Epithelial cell of proximal tubule (primary cell): ENCODE results near the gene OXSR1. TPM values are rescaled to one million over a fixed set of nuclear protein-coding genes. Genes with fewer than 3 reads are reported as not detected.

ENCODE experiments used
- DNase-seq: peaks from one replicate; pipeline ENCODE4 v3.0.0-alpha.2; 2011; ENCODE audit warnings: low read depth
- H3K4me3 ChIP-seq: 2 replicates; pipeline ENCODE4 v1.5.1; 2011; ENCODE audit warnings: low read depth, mild to moderate bottlenecking, low read length
- CTCF ChIP-seq: conservative IDR thresholded peaks from 2 replicates; pipeline ENCODE4 v1.5.1; 2012; ENCODE audit warnings: low read depth, mild to moderate bottlenecking, low read length
- total RNA-seq: library from RNA; depleted of rRNA; stranded (reverse); fragments of >200 nt; gene quantifications from 2 replicates; pipeline ENCODE4 v1.2.3, GENCODE V29; 2015

OXSR1 gene
- total RNA-seq, 1 donor from 2014 or later = 39.2 TPM

- no peak for DNase-seq
- H3K4me3 ChIP-seq = no peak overlapping the region
- TF ChIP-seq CTCF = no peak
Observed at GRCh38 chr3:38270606-38271005, 105.3 kb downstream of the OXSR1 start.

- TF ChIP-seq CTCF = no peak
- DNase-seq = no peak
- no peak overlapping the region for H3K4me3 ChIP-seq
Observed at GRCh38 chr3:38271553-38271952, 106.2 kb downstream of the OXSR1 start.

- no peak for TF ChIP-seq CTCF
- no peak overlapping the region for H3K4me3 ChIP-seq
- no peak for DNase-seq
Observed at GRCh38 chr3:38274864-38275649, 109.7 kb downstream of the OXSR1 start.

GRCh38 chr3:38275658-38276057 lies 110.3 kb downstream of the OXSR1 start:
- no peak for TF ChIP-seq CTCF
- no peak overlapping the region for H3K4me3 ChIP-seq
- no peak for DNase-seq

GRCh38 chr3:38276081-38276916 lies 111.0 kb downstream of the OXSR1 start:
- H3K4me3 ChIP-seq = no peak overlapping the region
- no peak for TF ChIP-seq CTCF
- DNase-seq = no peak

GRCh38 chr3:38276917-38277630 lies 111.7 kb downstream of the OXSR1 start:
- no peak for TF ChIP-seq CTCF
- no peak overlapping the region for H3K4me3 ChIP-seq
- no peak for DNase-seq
